A549 (cell line): Measurements from ENCODE around the gene STRBP. TPM values are rescaled to one million over a fixed set of nuclear protein-coding genes. Genes with fewer than 3 reads are reported as not detected.
A peak's percentile ranks its signal among the peaks of the same experiment; 100 is the strongest.

Experiments used
- ATAC-seq, 2 experiments: fragments of 200-7000 bp in 1 of 2; fragments of >200 bp in 1 of 2; cut with Nextera tagmentation in 1 of 2; cut with Tn5 transposase in 1 of 2; 3 replicates each; pipeline versions ENCODE4 v1.8.0 to v1.9.1; 2018 to 2020; ENCODE audit warnings: mild to moderate bottlenecking in 1 of 2, moderate library complexity in 1 of 2
- CTCF ChIA-PET: fragments of 300-600 bp; sonication (Branson Sonifier 250); formaldehyde crosslinking; extraction: SDS; loops from one replicate; lab custom pipeline; 2021; ENCODE audit warnings: antibody characterized with exemption, inconsistent platforms; lab: Yijun Ruan, JAX
- POLR2A ChIA-PET: fragments of 350-600 bp; formaldehyde crosslinking; extraction: SDS; loops from one replicate; lab custom pipeline; 2021; ENCODE audit warnings: antibody characterized with exemption, inconsistent platforms; lab: Yijun Ruan, JAX
- DNase-seq, 2 experiments: peaks; one replicate each; pipeline versions ENCODE4 v3.0.0 to v3.0.0-alpha.2; 2011 to 2016; ENCODE audit warnings: low read depth in 1 of 2, low spot score in 1 of 2
- FAIRE-seq: peaks from 2 replicates; lab custom pipeline; 2011; peaks lifted over from hg19 to GRCh38; lab: Jason Lieb, UNC
- H3K27ac ChIP-seq, 2 experiments: fragments of >200 bp; sonication (Bioruptor Twin); formaldehyde crosslinking; 3 replicates each; pipeline ENCODE4 v1.5.1; 2016 to 2017
- H3K4me1 ChIP-seq: fragments of >200 bp; sonication (Bioruptor Twin); formaldehyde crosslinking; 3 replicates; pipeline ENCODE4 v1.6.1; 2016
- H3K4me2 ChIP-seq: fragments of >200 bp; sonication (Bioruptor Twin); formaldehyde crosslinking; 3 replicates; pipeline ENCODE4 v1.6.1; 2016
- H3K4me3 ChIP-seq: fragments of >200 bp; sonication (Bioruptor Twin); formaldehyde crosslinking; 3 replicates; pipeline ENCODE4 v1.5.1; 2016
- H3K9me3 ChIP-seq: fragments of >200 bp; sonication (Bioruptor Twin); formaldehyde crosslinking; 3 replicates; pipeline ENCODE4 v1.6.1; 2016
- BHLHE40 ChIP-seq: IDR thresholded peaks from 2 replicates; pipeline ENCODE4 v1.6.1; 2012; ENCODE audit warnings: low read depth, low read length, inconsistent platforms
- CEBPB ChIP-seq, 2 experiments: fragments of >200 bp in 1 of 2; sonication (Bioruptor Twin) in 1 of 2; formaldehyde crosslinking in 1 of 2; IDR thresholded peaks; 2 replicates each; pipeline ENCODE4 v1.6.1; 2012 to 2016
- CHD2 ChIP-seq: fragments of 150-350 bp; IDR thresholded peaks from 2 replicates; pipeline ENCODE4 v1.6.1; 2014; ENCODE audit warnings: low read length; ENCODE audit not compliant: partially characterized antibody
- CHD4 ChIP-seq: fragments of 200-600 bp; sonication (generic); IDR thresholded peaks from 2 replicates; pipeline ENCODE4 v1.6.1; 2016; ENCODE audit warnings: antibody characterized with exemption, mild to moderate bottlenecking, borderline replicate concordance
- CTCF ChIP-seq: fragments of >200 bp; sonication (Bioruptor Twin); formaldehyde crosslinking; IDR thresholded peaks from 3 replicates; pipeline ENCODE4 v1.5.1; 2016
- ELK1 ChIP-seq: fragments of 150-350 bp; IDR thresholded peaks from 2 replicates; pipeline ENCODE4 v1.6.1; 2014; ENCODE audit warnings: low read depth, mild to moderate bottlenecking, low read length
- FOSB ChIP-seq: fragments of 250-450 bp; sonication (Bioruptor Pico); IDR thresholded peaks from 2 replicates; pipeline ENCODE4 v1.5.0; 2020; ENCODE audit warnings: mild to moderate bottlenecking, moderate library complexity
- FOSL2 ChIP-seq, 2 experiments: fragments of 450-650 bp in 1 of 2; fragments of >200 bp in 1 of 2; sonication (Bioruptor Twin) in 1 of 2; formaldehyde crosslinking; IDR thresholded peaks; 2 replicates each; pipeline versions ENCODE4 v1.5.0 to v1.6.1; 2016 to 2020; ENCODE audit warnings: mild to moderate bottlenecking in 1 of 2, moderate library complexity in 1 of 2
- GATA3 ChIP-seq: IDR thresholded peaks from 2 replicates; pipeline ENCODE4 v1.6.1; 2012; ENCODE audit warnings: borderline replicate concordance
- HDAC2 ChIP-seq: fragments of 200-600 bp; sonication (generic); IDR thresholded peaks from 2 replicates; pipeline ENCODE4 v1.6.1; 2016
- JUN ChIP-seq, 2 experiments: fragments of >200 bp; sonication (Bioruptor Twin); formaldehyde crosslinking; IDR thresholded peaks; 2 replicates in 1 of 2; 3 replicates in 1 of 2; pipeline ENCODE4 v1.6.1; 2016 to 2017
- PHF8 ChIP-seq: fragments of 200-600 bp; sonication (generic); IDR thresholded peaks from 2 replicates; pipeline ENCODE4 v1.6.1; 2016; ENCODE audit warnings: low read depth, mild to moderate bottlenecking, antibody characterized with exemption, moderate library complexity, borderline replicate concordance
- RAD21 ChIP-seq, 2 experiments: fragments of >200 bp in 1 of 2; sonication (Bioruptor Twin) in 1 of 2; formaldehyde crosslinking in 1 of 2; IDR thresholded peaks in 1 of 2; conservative IDR thresholded peaks in 1 of 2; 2 replicates in 1 of 2; 3 replicates in 1 of 2; pipeline ENCODE4 v1.6.1; 2012 to 2018; ENCODE audit warnings: inconsistent platforms in 1 of 2
- RFX5 ChIP-seq: fragments of 450-650 bp; IDR thresholded peaks from 2 replicates; pipeline ENCODE4 v1.7.1; 2014; ENCODE audit warnings: antibody characterized with exemption, mild to moderate bottlenecking, moderate library complexity
- RNF2 ChIP-seq: fragments of 200-600 bp; sonication (generic); IDR thresholded peaks from 2 replicates; pipeline ENCODE4 v1.6.1; 2016; ENCODE audit warnings: low read depth, mild to moderate bottlenecking, antibody characterized with exemption, moderate library complexity, borderline replicate concordance
- SMC3 ChIP-seq: fragments of >200 bp; sonication (Bioruptor Twin); formaldehyde crosslinking; IDR thresholded peaks from 3 replicates; pipeline ENCODE4 v1.6.1; 2018; ENCODE audit warnings: inconsistent platforms
- TFCP2L1 ChIP-seq: fragments of 250-450 bp; sonication (Bioruptor Pico); IDR thresholded peaks from 2 replicates; pipeline ENCODE4 v1.5.0; 2021; ENCODE audit warnings: mild to moderate bottlenecking
- ZNF302 ChIP-seq: fragments of 250-450 bp; sonication (Bioruptor Pico); IDR thresholded peaks from 2 replicates; pipeline ENCODE4 v1.9.0; 2021; ENCODE audit warnings: inconsistent platforms, mild to moderate bottlenecking, moderate library complexity
- ZSCAN20 ChIP-seq: fragments of 250-450 bp; sonication (Bioruptor Pico); IDR thresholded peaks from 2 replicates; pipeline ENCODE4 v1.8.0; 2022; ENCODE audit warnings: mild to moderate bottlenecking, moderate library complexity
- WGBS: methylation state at CpG from one replicate; pipeline ENCODE4 v1.1.6; 2017; ENCODE audit errors: missing lambda C conversion rate; 5-methylcytosine and 5-hydroxymethylcytosine counted together
- polyA plus RNA-seq, 4 experiments: library from polyadenylated mRNA; depleted of rRNA in 3 of 4; stranded (reverse); fragments of >200 nt; fragmentation: RNase III in 1 of 4; extraction: RNeasy Plus Mini Kit Qiagen cat#74134 plus additional on column Dnase treatment in 1 of 4; gene quantifications; 2 replicates in 3 of 4; 3 replicates in 1 of 4; pipeline ENCODE4 v1.2.3, GENCODE V29; 2011 to 2017

STRBP gene
- polyA plus RNA-seq, 2 of the 4 experiments (the other 2 are of a cell fraction): 20.4 to 34.0 TPM

GRCh38 chr9:123225374-123225813 lies 43.0 kb downstream of the STRBP start:
- no peak overlapping the region for H3K4me3 ChIP-seq
- no peaks in the 10 kb centered on the region for H3K9me3 ChIP-seq
- POLR2A ChIA-PET: no interaction called here
- FAIRE-seq (no peak), DNase-seq (peak; percentile 13 to 42), ATAC-seq (peak; percentile 56 to 72; a peak in 5 of 6 replicates)
- 53% methylated on average over 4 of the region's 4 CpGs for WGBS
- no peak for TF ChIP-seq TFCP2L1 (CRISPR knock-in tag)
- peak; percentile 23 to 40; a peak in 3 of 5 replicates for TF ChIP-seq RAD21 (conservative IDR thresholded peaks at IDR 0.05 in 1 of 2, IDR thresholded peaks at IDR 0.05 in 1 of 2)
- peak; percentile 32; the same call in 2 of the 3 replicates for TF ChIP-seq CTCF
- no peak overlapping the region for H3K27ac ChIP-seq
- no peaks in the 10 kb centered on the region for H3K4me1 ChIP-seq
- CTCF ChIA-PET: interaction anchor here (0.9 to 1.4 kb wide), 7 partner anchors 16 to 143 kb away, joined by 3 to 8 read pairs (median 3); no protein-coding TSS in a partner anchor
- no peak overlapping the region for H3K4me2 ChIP-seq

GRCh38 chr9:123220127-123220526 lies 48.3 kb downstream of the STRBP start:
- no peak for ATAC-seq
- Histone ChIP-seq H3K9me3 (no peaks in the 10 kb centered on the region), H3K27ac (no peak overlapping the region), H3K4me2 (no peak overlapping the region), H3K4me3 (no peak overlapping the region), H3K4me1 (no peaks in the 10 kb centered on the region)
- 86% methylated on average over 2 of the region's 2 CpGs for WGBS
- TF ChIP-seq RNF2 (no peak), ELK1 (no peak), SMC3 (no peak), BHLHE40 (no peak), PHF8 (no peak), CTCF (no peak), HDAC2 (no peak), ZNF302 (CRISPR knock-in tag) (no peak), CHD2 (no peak), FOSL2 (IDR thresholded peaks at IDR 0.05) (no peak), FOSL2 (CRISPR knock-in tag; IDR thresholded peaks at IDR 0.05) (no peak), CHD4 (no peak), RFX5 (no peak), ZSCAN20 (CRISPR knock-in tag) (no peak), RAD21 (conservative IDR thresholded peaks at IDR 0.05 in 1 of 2, IDR thresholded peaks at IDR 0.05 in 1 of 2) (no peak), JUN (IDR thresholded peaks at IDR 0.05) (no peak), FOSB (CRISPR knock-in tag) (no peak), CEBPB (IDR thresholded peaks at IDR 0.05) (no peak), GATA3 (no peak)
- FAIRE-seq: no peak
- no peak for DNase-seq
- ChIA-PET POLR2A (interaction anchor here (0.6 kb wide), 1 partner anchor 1586 kb away, joined by 10 read pairs; no protein-coding TSS in a partner anchor), CTCF (no interaction called here)
